Measurements from ENCODE around the gene APOA1.

- TF ChIP-seq, protein P1, sequence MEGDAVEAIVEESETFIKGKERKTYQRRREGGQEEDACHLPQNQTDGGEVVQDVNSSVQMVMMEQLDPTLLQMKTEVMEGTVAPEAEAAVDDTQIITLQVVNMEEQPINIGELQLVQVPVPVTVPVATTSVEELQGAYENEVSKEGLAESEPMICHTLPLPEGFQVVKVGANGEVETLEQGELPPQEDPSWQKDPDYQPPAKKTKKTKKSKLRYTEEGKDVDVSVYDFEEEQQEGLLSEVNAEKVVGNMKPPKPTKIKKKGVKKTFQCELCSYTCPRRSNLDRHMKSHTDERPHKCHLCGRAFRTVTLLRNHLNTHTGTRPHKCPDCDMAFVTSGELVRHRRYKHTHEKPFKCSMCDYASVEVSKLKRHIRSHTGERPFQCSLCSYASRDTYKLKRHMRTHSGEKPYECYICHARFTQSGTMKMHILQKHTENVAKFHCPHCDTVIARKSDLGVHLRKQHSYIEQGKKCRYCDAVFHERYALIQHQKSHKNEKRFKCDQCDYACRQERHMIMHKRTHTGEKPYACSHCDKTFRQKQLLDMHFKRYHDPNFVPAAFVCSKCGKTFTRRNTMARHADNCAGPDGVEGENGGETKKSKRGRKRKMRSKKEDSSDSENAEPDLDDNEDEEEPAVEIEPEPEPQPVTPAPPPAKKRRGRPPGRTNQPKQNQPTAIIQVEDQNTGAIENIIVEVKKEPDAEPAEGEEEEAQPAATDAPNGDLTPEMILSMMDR (IDR thresholded peaks at IDR 0.05): no peak
- TF ChIP-seq POLR2A (IDR thresholded peaks at IDR 0.05): no peak
These were observed 11.3 kb downstream of the APOA1 start for GRCh38 chr11:116825854-116826750.
